Activated CD8-positive, alpha-beta memory T cell treated with anti-CD3 and anti-CD28 coated beads for 1 hour (primary cell): Measurements from ENCODE around the gene PPP1R13B.
"Not testable (repeated sequence)": the region's sequence is repeated elsewhere in the genome, so short reads cannot be mapped to it uniquely, and the experiment has no call there.

Experiments
- DNase-seq, 2 donors: peaks; one replicate each; pipeline ENCODE4 v3.0.0-alpha.2; 2020; ENCODE audit warnings: low read depth in 1 of 2; ENCODE audit errors: extremely low read depth in 1 of 2

Gene PPP1R13B, protein sequence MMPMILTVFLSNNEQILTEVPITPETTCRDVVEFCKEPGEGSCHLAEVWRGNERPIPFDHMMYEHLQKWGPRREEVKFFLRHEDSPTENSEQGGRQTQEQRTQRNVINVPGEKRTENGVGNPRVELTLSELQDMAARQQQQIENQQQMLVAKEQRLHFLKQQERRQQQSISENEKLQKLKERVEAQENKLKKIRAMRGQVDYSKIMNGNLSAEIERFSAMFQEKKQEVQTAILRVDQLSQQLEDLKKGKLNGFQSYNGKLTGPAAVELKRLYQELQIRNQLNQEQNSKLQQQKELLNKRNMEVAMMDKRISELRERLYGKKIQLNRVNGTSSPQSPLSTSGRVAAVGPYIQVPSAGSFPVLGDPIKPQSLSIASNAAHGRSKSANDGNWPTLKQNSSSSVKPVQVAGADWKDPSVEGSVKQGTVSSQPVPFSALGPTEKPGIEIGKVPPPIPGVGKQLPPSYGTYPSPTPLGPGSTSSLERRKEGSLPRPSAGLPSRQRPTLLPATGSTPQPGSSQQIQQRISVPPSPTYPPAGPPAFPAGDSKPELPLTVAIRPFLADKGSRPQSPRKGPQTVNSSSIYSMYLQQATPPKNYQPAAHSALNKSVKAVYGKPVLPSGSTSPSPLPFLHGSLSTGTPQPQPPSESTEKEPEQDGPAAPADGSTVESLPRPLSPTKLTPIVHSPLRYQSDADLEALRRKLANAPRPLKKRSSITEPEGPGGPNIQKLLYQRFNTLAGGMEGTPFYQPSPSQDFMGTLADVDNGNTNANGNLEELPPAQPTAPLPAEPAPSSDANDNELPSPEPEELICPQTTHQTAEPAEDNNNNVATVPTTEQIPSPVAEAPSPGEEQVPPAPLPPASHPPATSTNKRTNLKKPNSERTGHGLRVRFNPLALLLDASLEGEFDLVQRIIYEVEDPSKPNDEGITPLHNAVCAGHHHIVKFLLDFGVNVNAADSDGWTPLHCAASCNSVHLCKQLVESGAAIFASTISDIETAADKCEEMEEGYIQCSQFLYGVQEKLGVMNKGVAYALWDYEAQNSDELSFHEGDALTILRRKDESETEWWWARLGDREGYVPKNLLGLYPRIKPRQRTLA

DNA sequence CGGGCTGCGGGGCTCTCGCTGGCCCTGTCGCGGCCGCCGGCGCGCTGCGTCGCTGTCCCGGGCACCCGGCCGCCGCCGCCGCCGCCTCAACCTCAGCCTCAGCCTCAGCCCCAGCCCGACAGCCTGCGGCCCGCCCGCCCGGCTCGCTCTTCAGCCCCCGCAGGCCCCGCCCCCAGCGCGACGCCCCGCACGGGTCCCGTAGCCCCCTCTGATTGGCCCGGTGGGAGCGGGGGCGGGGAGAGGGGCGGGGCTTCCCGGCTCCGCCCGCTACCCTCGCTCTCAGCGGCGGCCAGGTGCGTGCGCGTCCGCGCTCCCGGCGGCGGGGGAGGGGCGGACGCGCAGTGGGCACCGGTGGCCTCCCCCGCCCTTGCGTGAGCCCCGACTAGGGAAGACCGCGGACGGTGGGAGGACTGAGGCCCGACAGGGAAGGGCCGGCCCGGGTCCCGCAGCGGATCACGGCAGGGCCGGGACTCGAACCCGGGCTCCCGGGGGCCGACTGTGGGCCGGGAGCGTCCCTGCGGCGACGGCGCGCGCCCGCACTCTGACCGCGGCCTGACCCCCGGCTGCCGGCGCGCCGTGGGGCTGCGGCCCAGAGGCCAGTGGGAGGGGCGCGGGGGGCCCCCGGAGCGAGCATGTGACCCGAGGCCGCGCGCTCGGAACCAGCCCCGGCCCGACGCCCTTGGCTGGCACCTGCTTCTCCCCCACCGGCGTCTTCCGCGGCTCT, at the start of gene PPP1R13B:
Gene PPP1R13B (minus strand): TSS at position 125 of the 724 bp plus-strand sequence. CDS start 268 bp downstream, outside the sequence.
- DNase-seq, result peak; percentile 75 to 94

DNA sequence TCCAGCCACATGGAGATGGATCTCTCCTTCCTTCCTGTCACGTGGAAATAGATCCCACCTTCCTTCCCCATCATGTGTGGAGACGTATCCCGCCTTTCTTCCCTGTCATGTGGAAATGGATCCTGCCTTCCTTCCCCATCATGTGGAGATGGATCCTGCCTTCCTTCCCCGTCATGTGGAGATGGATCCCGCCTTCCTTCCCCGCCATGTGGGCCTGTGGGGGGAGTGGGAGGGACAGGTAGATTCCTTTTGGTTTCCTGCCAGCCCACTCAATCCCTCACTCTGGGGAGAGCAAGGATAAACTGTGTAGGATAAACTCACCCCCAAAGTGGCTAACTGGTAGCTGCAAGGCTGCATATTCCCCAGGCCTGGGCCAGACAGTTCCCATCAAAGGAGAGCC, 49.2 kb upstream of the PPP1R13B start:
- no peak for DNase-seq

DNA sequence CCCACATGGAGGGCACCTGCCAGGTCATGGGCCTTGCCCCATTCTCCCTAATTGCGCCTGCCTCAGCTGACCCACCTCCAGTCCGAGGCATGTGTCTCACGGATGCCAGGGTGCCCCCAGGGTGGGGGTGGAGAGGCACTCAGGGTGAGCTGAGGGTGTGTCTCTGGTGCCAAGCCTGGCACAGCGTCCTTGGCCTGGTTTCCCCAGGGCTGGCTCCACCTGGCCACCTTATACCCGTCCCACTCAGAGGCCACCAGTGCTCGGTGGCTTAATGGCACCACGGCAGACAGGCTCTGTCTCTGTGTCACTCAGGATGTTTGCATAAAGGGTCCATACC, 47.3 kb upstream of the PPP1R13B start:
- DNase-seq, result no peak

DNA sequence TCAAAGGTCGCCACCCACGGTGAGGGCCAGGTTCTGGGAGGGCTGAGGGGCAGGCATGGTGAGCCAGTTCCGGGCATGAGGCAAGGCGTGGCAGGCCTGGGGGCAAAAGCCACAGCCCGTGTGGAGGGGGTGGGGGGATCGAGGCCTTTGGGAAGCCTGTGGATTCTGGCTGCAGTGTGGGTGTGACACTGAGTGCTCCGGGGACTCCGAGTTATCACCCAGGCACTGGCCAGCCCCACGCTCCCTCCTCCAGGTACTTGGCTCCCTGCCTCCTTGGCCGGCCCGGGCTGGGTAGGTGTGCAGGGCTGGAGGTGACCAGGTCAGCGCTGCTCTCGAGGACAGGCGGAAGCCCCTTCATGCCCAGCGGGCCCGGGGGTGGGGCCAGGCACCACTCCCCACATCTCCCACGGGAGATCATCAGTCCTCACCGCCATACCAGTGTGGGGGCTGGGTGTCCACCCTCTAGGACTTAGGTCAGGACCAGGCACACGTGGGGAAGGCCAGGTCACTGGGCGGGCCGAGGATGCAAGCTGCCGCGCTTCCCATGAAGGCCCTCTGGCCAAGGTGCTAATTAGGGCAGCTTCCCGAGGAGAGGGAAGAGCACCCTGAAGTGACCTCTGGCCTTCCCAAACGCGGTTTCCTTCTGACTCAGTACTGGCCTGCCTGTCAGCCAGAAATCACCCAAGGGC, 46.8 kb upstream of the PPP1R13B start:
- DNase-seq, result no peak

DNA sequence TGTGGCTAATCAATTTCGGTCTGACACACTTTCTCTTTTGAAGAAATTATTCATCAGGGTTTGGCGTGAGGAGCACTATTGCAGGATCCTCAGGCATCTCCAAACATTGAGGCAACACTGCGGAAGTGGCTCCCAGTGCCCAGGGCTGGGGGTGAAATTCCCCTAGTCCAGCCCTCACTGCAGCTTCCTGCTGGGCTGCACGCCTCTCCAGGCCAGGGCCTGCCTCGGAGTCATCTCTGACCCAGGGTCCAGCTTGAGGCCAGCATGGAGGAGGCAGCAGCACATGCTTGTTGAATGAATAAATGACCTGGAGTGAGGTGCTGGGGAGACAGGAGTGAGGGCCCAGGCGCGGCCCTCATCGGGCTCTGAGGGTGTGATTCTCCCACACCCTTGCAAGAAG, 44.9 kb upstream of the PPP1R13B start:
- DNase-seq, result no peak

DNA sequence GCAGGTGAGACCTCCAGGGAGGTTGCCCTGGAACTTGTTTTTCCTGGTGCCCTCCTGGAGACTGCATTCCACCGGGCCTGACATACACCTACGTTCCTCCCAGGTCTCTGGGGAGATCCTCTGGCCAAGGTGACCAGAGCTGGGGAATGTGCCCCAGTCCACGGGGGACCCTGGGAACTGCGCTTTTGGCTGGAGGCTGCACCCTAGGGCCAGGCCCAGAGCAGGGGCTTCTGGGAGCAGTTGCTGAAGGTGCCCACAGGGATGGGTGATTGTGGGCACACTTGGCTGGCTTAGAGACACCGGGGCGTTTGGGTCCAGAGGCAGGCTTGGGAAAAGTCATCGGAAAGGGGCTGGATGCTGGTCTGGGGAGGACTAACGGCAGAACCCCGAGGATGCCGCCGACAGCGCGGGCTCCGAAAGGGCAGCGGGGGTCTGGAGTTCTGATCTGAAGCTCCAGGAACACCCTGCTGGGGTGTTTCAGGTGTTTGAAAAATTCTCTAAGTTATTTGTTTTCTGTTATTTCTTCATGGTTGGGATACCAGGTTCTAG, 44.4 kb upstream of the PPP1R13B start:
- no peak for DNase-seq

DNA sequence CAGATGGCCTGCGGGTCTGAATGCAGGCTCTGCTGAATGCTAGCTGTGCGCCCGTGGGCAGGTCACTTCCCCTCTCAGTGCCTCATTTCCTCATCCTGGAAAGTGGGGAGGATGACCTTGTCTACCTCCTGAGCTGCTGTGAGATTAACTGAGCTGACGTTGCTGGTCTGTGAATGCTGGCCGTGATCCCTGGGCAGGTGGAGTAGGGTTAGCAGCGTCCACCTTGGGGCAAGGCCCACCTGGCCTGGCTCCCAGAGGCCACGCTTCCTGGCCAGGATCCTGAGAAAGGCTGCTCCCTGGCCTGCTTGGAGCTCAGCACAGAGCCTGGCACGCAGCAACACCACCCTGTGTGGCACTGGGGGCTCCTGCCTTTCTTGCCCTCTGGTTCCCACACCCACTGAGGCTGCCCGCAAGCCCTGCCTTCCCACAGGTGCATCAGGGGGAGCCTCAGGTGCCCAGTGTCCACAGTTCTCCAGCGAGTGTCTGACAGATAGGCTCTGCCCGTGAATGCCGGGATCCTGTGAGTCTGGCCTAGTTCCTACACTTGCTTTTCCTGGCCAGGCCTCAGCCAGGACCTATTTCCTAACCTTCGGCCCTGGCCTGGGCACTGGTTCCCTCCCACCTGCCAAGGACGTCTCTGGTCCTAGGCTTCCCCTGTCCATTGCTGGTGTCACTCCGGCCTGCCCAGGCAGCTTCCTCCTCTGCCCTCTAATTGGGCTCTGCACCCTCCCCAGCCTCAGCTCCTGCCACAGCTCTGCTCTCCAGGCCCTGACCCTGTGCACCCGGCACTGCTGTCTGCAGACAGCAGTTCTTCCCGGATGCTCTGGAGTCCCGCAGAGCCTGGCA, 43.7 kb upstream of the PPP1R13B start:
- no peak for DNase-seq

DNA sequence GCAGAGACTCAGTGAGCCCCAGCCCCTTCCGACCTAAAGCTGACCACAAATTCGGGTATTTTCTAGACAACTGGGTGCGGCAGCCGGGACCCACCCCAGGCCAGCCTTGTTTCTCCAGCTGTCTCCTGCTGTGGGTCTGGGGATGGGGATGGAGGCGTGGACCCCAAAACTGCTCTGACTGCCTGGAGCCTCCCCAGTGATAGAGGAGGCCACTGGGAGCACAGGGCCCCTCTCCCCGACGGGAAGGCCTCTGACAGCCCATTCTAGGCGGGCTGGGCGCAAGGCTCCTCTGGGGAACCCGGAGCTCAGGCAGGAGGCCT, 42.6 kb upstream of the PPP1R13B start:
- no peak for DNase-seq

DNA sequence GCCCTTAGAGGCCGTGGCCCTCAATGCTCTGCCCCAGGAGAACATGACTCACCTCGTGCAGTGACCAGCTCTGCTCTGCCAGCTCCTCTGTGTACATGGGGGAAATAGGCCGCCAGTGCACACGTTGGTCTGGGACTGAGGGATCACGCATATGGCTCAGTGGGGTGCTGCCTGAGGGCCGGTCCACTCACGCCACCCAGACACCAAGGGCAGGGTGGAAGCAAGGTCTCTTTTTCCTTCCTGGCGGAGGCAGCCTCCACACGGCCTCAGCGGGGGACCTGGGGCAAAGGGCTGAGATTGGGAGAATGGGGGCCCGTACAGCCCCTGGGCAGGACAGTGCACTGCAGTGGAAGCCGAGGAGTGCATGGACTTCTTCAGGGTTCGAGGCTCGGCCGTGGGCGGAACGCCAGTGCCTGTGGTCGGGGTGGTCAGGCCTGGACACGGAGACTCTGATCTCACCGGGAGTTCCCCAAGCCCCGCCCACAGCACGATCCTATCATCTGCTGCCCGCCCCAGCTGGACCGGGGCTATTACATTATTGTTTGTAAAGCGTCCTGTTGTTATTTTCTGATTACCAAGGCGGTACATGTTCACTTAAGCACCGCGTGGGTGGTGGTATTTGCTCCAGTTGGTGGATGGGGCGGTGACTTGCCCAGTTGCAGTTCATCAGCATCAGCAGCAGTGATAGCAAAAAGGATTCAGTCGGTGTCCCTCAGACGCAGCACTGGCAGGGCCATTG, 42.1 kb upstream of the PPP1R13B start:
- no peak for DNase-seq

DNA sequence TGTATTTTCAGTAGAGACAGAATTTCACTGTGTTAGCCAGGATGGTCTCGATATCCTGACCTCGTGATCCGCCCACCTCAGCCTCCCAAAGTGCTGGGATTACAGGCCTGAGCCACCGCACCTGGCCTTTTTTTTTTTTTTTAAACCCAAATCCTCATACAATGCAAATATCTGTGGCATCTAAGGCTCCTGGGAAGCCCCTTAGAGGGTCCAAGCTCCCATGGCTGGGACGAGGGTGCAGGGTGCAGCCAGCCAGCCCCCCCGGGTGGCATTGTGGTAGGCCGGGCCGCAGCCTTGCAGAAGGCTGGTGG, 41.6 kb upstream of the PPP1R13B start:
- DNase-seq, result not testable (repeated sequence)

DNA sequence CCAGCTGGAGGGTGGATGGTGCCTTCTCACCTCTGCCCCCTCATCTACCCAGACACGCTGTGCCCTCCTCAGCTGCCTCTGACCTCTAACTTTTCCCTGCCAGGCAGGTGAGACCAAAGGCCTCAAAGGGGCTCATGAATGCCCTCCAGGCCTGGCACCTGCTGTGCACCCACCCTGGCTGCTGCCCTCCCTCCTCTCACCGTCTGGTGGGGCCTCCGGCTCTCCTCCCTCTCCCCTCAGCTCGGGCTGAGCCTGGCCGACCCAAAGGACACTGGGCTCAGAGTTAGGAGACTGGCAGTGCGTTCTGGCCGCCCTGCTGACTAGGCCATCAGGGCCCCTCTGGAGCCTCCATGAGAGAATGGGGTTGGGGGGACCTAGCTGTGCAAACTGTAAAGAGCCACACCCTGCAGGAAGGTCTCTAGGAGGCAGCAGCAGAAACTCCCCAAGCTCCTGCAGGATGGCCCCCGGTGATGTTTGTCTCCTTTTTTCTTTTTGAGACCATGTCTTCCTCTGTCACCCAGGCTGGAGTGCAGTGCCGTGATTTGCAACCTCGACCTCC, 40.3 kb upstream of the PPP1R13B start:
- DNase-seq, result no peak

DNA sequence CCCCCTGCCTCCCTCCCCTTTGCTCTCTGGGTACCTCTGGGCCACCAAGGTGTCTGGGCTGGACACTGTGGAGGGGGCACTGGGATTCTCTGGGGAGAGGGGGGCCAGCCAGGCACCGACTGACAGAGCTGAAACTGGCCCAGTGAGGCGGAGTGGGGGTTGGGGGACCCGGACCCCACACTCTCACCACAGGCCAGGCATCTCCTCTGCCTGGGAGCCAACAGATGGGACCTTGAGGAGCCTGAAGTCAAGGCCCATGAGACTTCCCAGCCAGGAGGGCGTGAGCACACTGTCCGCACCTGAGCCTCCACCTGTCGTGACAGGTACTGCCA, 39.8 kb upstream of the PPP1R13B start:
- DNase-seq, result no peak

DNA sequence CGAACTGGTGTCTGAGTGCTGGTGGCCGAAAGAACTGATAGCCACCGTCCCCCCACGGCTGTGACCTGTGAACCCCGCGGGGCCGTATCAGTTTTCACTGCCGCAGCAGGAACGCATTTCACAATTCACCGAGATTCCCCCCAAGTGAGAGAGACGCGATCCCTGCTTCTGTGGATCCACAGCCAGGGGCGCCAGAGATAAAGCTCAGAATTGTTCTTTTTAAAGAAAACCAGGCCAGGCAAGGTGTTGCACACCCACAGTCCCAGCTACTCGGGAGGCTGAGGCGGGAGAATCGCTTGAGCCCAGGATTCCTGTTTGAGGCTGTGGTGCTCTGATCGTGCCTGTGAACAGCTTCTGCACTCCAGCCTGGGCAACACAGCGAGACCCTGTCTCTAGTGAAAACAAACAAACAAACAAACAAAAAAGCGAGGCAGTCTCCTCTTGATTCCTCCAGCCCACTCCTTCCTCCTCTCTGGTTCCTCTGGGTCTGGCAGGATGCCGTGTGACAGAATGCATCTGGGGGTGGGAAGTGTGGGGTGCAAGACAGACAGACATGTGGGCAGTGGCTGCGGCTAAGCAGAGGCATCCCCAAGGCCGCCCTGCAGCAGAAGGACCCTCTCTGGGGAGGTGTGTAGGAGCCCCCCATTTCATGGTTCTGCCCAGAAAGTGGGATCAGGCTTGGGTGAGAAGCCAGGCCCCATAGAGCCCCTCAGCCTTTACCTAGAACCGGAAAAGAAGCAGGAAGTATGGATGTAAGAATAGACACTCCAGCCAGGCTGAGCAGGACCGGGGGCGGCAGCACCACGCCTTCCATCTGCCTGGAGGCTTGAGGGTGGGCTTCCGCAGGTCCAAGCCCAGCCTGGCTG, 39.2 kb upstream of the PPP1R13B start:
- no peak for DNase-seq

DNA sequence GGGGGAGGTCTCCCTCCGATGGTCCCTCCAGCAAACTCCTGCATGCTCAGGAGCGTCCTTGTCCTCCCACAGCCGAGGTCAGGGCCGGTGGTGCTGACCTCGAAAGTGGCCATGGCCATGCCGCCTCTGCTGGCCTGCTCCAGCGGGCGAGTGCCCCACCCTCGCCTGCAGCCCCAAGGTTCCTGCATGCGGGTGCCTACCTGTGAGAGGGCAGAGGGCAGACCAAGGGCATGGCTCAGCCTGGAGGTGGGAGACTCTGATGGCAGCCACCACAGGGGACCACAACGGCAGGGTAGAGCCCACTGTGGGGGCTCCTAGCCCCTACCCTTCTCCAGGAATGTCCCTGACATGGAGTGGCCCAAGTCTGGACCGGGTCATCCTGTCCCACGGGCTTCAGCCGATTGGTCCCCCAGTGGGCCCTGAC, 38.1 kb upstream of the PPP1R13B start:
- no peak for DNase-seq

DNA sequence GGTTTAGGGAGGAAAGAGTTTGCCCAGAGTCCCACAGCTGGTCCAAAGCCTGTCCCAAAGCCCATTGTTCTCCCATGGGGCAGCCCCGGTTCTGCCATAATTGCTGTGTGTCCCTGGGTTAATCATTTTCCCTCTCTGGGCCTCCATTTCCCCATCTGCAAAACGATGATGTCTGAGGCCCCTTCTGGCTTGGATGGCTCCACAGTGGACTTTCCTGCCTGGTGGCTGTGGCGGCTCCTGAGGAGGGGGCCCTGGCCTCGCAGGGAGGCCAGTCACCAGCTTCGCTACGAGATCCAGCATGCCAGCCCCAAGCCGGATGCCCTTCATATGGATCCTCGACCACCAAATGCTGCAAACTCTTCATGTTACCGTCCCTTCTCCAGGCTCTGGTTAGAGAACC, 37.5 kb upstream of the PPP1R13B start:
- no peak for DNase-seq

DNA sequence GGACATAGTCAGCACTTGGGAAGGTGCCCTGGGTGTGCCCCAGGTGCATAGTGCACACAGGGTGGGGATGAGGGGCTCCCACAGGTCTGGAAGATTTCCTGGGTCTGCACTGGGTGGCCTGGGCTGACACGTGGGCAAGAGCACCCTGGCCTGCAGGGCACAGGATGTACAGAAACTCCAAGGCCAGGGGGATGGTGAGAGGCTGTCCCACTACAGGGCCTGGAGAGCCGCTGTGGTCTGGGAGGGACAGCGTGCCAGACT, 35.8 kb upstream of the PPP1R13B start:
- DNase-seq, result no peak

DNA sequence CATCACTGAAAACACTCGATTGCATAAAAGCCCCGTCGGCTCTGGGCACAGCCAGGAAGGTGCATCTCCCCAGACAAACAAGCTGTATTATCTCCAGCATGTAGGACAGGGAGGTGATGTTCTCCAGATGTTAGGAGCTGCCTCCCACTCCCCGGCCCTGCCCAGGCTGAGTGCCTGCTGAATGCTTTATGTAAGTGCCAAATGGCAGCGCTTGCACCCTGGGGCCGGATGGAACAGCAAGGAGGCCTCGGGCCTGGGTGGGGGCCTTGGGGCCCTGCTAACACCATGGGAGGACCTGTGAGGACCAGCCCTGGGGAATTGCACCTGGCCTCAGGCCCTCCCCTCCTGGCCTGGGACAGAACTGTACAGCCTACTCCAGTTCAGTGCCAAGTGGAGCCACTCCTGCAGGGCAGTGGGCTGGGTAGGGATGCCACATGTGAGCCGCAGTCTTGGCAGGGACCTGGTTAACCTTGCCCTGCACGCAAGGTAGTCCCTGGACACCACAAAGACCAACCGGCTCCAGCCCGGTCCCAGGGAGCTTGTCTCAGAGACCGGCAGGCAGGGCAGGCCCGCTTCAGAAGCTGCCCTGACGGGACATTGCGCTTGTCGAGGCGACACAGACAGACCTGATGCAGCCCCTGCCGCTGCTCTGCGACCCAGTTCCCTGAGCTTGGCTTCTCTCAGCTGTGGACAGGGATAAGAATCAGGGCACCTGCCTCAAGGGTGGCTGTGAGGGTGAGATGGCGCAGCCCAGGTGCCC, 35.3 kb upstream of the PPP1R13B start:
- no peak for DNase-seq
